Measurements from ENCODE around the gene EIF4A3.

DNA sequence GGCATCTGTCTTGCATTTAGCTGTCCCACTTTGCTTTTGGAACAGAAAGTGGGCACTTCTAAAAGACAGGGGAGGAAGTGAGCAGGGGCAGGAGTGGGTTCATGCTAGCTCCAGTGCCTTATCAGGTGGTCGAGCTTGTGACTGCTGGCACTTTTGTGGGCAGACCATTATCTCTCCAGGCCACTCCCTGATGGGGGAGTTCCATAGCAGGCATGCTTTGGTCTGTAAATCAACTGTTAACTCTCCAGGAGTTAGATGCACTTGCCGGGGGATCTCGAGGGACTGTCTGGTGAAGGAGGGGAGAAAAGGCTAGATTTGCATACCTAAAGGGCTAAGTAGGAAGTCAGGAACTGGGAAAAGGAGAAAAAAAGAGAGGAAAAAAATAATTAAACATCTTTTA lies 13.6 kb upstream of the EIF4A3 start:
- TF ChIP-seq, protein P1, sequence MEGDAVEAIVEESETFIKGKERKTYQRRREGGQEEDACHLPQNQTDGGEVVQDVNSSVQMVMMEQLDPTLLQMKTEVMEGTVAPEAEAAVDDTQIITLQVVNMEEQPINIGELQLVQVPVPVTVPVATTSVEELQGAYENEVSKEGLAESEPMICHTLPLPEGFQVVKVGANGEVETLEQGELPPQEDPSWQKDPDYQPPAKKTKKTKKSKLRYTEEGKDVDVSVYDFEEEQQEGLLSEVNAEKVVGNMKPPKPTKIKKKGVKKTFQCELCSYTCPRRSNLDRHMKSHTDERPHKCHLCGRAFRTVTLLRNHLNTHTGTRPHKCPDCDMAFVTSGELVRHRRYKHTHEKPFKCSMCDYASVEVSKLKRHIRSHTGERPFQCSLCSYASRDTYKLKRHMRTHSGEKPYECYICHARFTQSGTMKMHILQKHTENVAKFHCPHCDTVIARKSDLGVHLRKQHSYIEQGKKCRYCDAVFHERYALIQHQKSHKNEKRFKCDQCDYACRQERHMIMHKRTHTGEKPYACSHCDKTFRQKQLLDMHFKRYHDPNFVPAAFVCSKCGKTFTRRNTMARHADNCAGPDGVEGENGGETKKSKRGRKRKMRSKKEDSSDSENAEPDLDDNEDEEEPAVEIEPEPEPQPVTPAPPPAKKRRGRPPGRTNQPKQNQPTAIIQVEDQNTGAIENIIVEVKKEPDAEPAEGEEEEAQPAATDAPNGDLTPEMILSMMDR (IDR thresholded peaks at IDR 0.05; ENCODE audit: borderline replicate concordance, extremely low read depth, low read length, poor library complexity, severe bottlenecking) = no peak
- TF ChIP-seq EZH2 (IDR thresholded peaks at IDR 0.05; ENCODE audit: borderline replicate concordance, low read depth, low read length, severe bottlenecking) = no peak

All from DND-41 (cell line).